GM12878 (cell line): ENCODE results near the gene NTN3. TPM values are rescaled to one million over a fixed set of nuclear protein-coding genes. Genes with fewer than 3 reads are reported as not detected.

Experiments
- ATAC-seq: fragments of 200-7000 bp; cut with Tn5 transposase; 3 replicates; pipeline ENCODE4 v1.9.1; 2020; ENCODE audit warnings: mild to moderate bottlenecking, moderate library complexity
- BruUV-seq: library from RNA; stranded (reverse); fragments of 400-500 nt; replicated peaks from 2 replicates; lab custom pipeline; 2021; lab: Mats Ljungman, UMichigan
- CTCF ChIA-PET: fragments of 300-600 bp; sonication (Branson Sonifier 250); formaldehyde crosslinking; extraction: SDS; loops from one replicate; lab custom pipeline; 2021; ENCODE audit warnings: inconsistent platforms; lab: Yijun Ruan, JAX
- POLR2A ChIA-PET: fragments of 350-600 bp; formaldehyde crosslinking; extraction: SDS; loops from one replicate; lab custom pipeline; 2021; ENCODE audit warnings: inconsistent platforms; lab: Charles Lee
- RAD21 ChIA-PET: fragments of 300-600 bp; sonication (Branson Sonifier 250); formaldehyde crosslinking; loops from one replicate; lab custom pipeline; 2023; ENCODE audit warnings: antibody characterized with exemption; ENCODE audit not compliant: unreplicated experiment; lab: Charles Lee
- SMC1A ChIA-PET: fragments of 300-600 bp; sonication (Branson Sonifier 250); formaldehyde crosslinking; loops from one replicate; lab custom pipeline; 2023; ENCODE audit not compliant: unreplicated experiment, uncharacterized antibody; lab: Charles Lee
- DNase-seq: peaks from one replicate; pipeline ENCODE4 v3.0.0-alpha.2; 2011; ENCODE audit warnings: low read depth, low spot score
- FAIRE-seq: peaks from 3 replicates; lab custom pipeline; 2011; peaks lifted over from hg19 to GRCh38; lab: Jason Lieb, UNC
- H2AFZ ChIP-seq: 2 replicates; pipeline ENCODE4 v1.6.0; 2011; ENCODE audit warnings: low read depth, low read length, control low read depth; ENCODE audit not compliant: control insufficient read depth
- H3K27ac ChIP-seq: 2 replicates; pipeline ENCODE4 v1.5.1; 2011; ENCODE audit warnings: control low read depth; ENCODE audit not compliant: control insufficient read depth, insufficient read depth
- H3K27me3 ChIP-seq, 2 experiments: replicated peaks in 1 of 2; 2 replicates each; pipeline versions ENCODE4 v1.6.0 to v1.6.1; 2011; ENCODE audit warnings: low read length in 1 of 2; ENCODE audit not compliant: control insufficient read depth in 2 of 2, insufficient read depth in 2 of 2
- H3K36me3 ChIP-seq, 2 experiments: 2 replicates each; pipeline ENCODE4 v1.5.1; 2011; ENCODE audit warnings: low read length in 1 of 2; ENCODE audit not compliant: control insufficient read depth in 2 of 2, insufficient read depth in 2 of 2
- H3K4me1 ChIP-seq: 2 replicates; pipeline ENCODE4 v1.6.1; 2011; ENCODE audit warnings: mild to moderate bottlenecking, low read length, moderate library complexity, mixed read lengths; ENCODE audit not compliant: control insufficient read depth, insufficient read depth
- H3K4me2 ChIP-seq: 2 replicates; pipeline ENCODE4 v1.6.0; 2011; ENCODE audit warnings: control low read depth; ENCODE audit not compliant: control insufficient read depth, insufficient read depth
- H3K4me3 ChIP-seq: fragments of 200-600 bp; sonication (generic); 2 replicates; pipeline ENCODE4 v1.5.1; 2016
- H3K79me2 ChIP-seq: 2 replicates; pipeline ENCODE4 v1.6.0; 2011; ENCODE audit warnings: low read length; ENCODE audit not compliant: control insufficient read depth, insufficient read depth
- H3K9ac ChIP-seq: 2 replicates; pipeline ENCODE4 v1.8.0; 2011; ENCODE audit warnings: low read length, control low read depth, mixed read lengths; ENCODE audit not compliant: control insufficient read depth, insufficient read depth
- H3K9me3 ChIP-seq: replicated peaks from 3 replicates; pipeline ENCODE4 v1.5.1; 2011; ENCODE audit warnings: mild to moderate bottlenecking, low read length; ENCODE audit not compliant: control insufficient read depth, insufficient read depth
- H4K20me1 ChIP-seq: 2 replicates; pipeline ENCODE4 v1.6.0; 2011; ENCODE audit not compliant: control insufficient read depth, insufficient read depth
- BACH1 ChIP-seq: fragments of 450-650 bp; IDR thresholded peaks from 2 replicates; pipeline ENCODE4 v1.6.1; 2017; ENCODE audit warnings: mild to moderate bottlenecking, borderline replicate concordance
- CBX3 ChIP-seq: fragments of 200-600 bp; sonication (generic); IDR thresholded peaks from 2 replicates; pipeline ENCODE4 v1.6.1; 2016; ENCODE audit warnings: low read depth, borderline replicate concordance
- RAD21 ChIP-seq: IDR thresholded peaks from 2 replicates; pipeline ENCODE4 v1.6.1; 2011; ENCODE audit warnings: mild to moderate bottlenecking, low read depth, low read length, moderate library complexity; ENCODE audit not compliant: insufficient read depth
- TCF3 ChIP-seq: IDR thresholded peaks from 2 replicates; pipeline ENCODE4 v1.6.1; 2012; ENCODE audit warnings: low read depth, mild to moderate bottlenecking, low read length, borderline replicate concordance; ENCODE audit not compliant: insufficient read depth
- YY1 ChIP-seq: IDR thresholded peaks from 2 replicates; pipeline ENCODE4 v1.6.1; 2011; ENCODE audit warnings: low read depth, mild to moderate bottlenecking, low read length
- WGBS: methylation state at CpG from one replicate; pipeline ENCODE4 v1.1.6; 2016; ENCODE audit warnings: low lambda C conversion rate; ENCODE audit not compliant: insufficient replicate concordance, insufficient coverage; ENCODE audit errors: missing lambda C conversion rate; 5-methylcytosine and 5-hydroxymethylcytosine counted together
- in situ Hi-C: fragments of 300-500 bp; cut with MboI; formaldehyde crosslinking; loops from 9 replicates; pipeline ENCODE4 v1.14.3; 2018; ENCODE audit warnings: mixed read lengths
- intact Hi-C: fragments of 100-400 bp; cut with micrococcal nuclease; formaldehyde crosslinking; loops from one replicate; pipeline ENCODE4 v1.14.2; 2022; ENCODE audit not compliant: unreplicated experiment
- polyA plus RNA-seq, 11 experiments: library from polyadenylated mRNA; depleted of rRNA in 4 of 11; unstranded in 6 of 11; stranded (reverse) in 5 of 11; fragments of >200 nt; fragmentation: Nextera tagmentation in 4 of 11; fragmentation: Illumina TruSeq in 1 of 11; extraction: Ambion mirVana in 4 of 11; extraction: Trizol in 1 of 11; gene quantifications; 1 replicate in 1 of 11; 2 replicates in 10 of 11; pipeline versions ENCODE4 v1.2.1 to v1.2.3, GENCODE V29; 2011 to 2016; ENCODE audit warnings: inconsistent platforms in 2 of 11, missing spikeins in 2 of 11, low read depth in 1 of 11
- total RNA-seq, 4 experiments: library from RNA; depleted of rRNA in 3 of 4; stranded (reverse); fragments of >200 nt in 3 of 4; fragmentation: Illumina TruSeq in 1 of 4; extraction: Trizol in 1 of 4; gene quantifications; 2 replicates each; pipeline versions ENCODE4 v1.2.1 to v1.2.3, GENCODE V29; 2013 to 2021
- TF ChIP-seq, protein P1 (sequence below): fragments of 450-650 bp; IDR thresholded peaks from 2 replicates; pipeline ENCODE4 v1.6.1; 2017; ENCODE audit warnings: low read depth, mild to moderate bottlenecking, moderate library complexity
- TF ChIP-seq, protein P2 (sequence below), 3 experiments: IDR thresholded peaks in 2 of 3; conservative IDR thresholded peaks in 1 of 3; 2 replicates each; pipeline ENCODE4 v1.5.1; 2011; ENCODE audit warnings: low read depth in 3 of 3, low read length in 3 of 3, mild to moderate bottlenecking in 3 of 3, control low read depth in 2 of 3, moderate library complexity in 2 of 3, inconsistent platforms in 1 of 3, mixed read lengths in 1 of 3; ENCODE audit not compliant: control insufficient read depth in 2 of 3, insufficient read depth in 1 of 3; ENCODE audit errors: extremely low read depth in 1 of 3

NTN3 gene
- total and polyA plus RNA-seq, 10 of the 15 experiments (the other 5 are each of a cell fraction or from before 2014, with no cell fraction given), result 0.04 TPM; not detected in 9

DNA sequence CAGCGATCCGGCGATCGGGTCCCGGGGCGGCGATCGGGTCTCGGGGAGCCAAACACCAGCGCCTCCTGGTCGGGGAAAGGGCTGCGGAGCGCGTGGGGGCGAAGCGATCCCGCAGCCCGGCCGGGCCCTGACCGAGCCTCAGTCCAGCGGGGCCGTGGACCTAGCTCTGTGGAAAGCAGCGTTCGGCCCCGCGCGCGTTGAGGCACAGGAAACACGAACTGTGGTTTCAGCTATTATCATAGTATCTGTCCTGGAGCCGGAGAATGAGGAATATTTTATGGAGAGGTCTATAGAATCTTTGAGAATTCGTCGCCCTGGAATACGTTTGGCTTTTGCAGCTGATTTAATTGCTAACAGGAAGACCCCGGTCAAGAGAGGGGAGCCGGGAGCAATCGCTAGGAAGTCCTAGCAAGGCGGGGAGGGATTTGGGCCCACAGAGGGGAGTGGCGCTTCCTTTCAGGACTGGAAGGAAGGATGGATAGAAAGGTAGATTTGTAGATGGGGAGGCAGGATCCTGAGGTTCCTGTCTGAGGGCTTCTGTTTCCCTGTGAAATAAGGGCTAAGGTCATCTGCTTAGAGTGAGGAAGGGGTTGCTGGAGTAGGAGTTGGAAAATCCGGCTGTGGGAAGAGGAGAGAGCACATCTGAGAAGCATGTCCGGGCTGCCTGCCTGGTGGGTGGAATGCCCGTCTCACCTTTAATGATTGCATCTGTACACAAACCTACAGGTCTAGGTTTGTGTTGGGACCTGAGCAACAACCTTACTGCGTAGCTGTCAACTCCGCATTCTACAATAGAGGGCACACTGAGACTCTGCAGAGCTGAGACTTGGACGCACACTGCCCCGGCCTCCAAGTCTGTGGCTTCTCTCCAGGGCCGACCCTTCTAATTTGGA, 41.1 kb upstream of the NTN3 start (continued):
- TF ChIP-seq, protein P1, sequence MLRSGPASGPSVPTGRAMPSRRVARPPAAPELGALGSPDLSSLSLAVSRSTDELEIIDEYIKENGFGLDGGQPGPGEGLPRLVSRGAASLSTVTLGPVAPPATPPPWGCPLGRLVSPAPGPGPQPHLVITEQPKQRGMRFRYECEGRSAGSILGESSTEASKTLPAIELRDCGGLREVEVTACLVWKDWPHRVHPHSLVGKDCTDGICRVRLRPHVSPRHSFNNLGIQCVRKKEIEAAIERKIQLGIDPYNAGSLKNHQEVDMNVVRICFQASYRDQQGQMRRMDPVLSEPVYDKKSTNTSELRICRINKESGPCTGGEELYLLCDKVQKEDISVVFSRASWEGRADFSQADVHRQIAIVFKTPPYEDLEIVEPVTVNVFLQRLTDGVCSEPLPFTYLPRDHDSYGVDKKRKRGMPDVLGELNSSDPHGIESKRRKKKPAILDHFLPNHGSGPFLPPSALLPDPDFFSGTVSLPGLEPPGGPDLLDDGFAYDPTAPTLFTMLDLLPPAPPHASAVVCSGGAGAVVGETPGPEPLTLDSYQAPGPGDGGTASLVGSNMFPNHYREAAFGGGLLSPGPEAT, result no peak
- TF ChIP-seq BACH1 (peak; percentile 25; the same call in 1 of the 2 replicates), TCF3 (no peak)

DNA sequence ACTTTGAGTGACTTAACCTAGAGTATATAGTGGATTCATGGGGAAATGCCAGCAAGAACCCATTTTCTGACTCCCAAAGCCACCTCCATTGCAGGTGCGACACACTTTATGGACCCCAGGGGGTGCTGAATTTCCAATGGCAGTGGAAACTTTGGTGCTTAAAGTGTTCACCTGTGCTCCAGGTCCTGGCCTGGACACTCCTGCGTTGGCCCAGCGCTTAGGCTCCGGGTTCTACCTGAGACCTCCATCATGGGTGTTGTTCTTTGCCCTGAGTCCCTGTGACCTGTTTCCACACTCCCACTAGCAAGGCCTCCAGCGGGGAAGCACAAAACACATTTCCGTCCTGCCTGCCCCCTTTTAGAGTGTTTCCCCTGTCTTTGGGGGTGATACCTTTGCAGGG, 38.8 kb upstream of the NTN3 start:
- ChIA-PET POLR2A (no interaction called here), CTCF (interaction anchor here (3.3 kb wide), 1 partner anchor 54 kb away, joined by 39 read pairs; no protein-coding TSS in a partner anchor), SMC1A (no interaction called here), RAD21 (no interaction called here)
- TF ChIP-seq YY1 (peak; percentile 46; the same call in 1 of the 2 replicates), CBX3 (no peak), RAD21 (0 out of 2 replicates have a peak, but pooled peaks have one; percentile 18)
- TF ChIP-seq, protein P2, sequence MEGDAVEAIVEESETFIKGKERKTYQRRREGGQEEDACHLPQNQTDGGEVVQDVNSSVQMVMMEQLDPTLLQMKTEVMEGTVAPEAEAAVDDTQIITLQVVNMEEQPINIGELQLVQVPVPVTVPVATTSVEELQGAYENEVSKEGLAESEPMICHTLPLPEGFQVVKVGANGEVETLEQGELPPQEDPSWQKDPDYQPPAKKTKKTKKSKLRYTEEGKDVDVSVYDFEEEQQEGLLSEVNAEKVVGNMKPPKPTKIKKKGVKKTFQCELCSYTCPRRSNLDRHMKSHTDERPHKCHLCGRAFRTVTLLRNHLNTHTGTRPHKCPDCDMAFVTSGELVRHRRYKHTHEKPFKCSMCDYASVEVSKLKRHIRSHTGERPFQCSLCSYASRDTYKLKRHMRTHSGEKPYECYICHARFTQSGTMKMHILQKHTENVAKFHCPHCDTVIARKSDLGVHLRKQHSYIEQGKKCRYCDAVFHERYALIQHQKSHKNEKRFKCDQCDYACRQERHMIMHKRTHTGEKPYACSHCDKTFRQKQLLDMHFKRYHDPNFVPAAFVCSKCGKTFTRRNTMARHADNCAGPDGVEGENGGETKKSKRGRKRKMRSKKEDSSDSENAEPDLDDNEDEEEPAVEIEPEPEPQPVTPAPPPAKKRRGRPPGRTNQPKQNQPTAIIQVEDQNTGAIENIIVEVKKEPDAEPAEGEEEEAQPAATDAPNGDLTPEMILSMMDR (IDR thresholded peaks at IDR 0.05 in 2 of 3, conservative IDR thresholded peaks at IDR 0.05 in 1 of 3; ENCODE audit: control insufficient read depth in 2 of 3, extremely low read depth in 1 of 3, insufficient read depth in 1 of 3, low read depth in 3 of 3, low read length in 3 of 3), result 0 out of 6 replicates have a peak, but pooled peaks of 1 of the 3 experiments have one; percentile 15
- FAIRE-seq (no peak), DNase-seq (no peak), ATAC-seq (no peak)
- in situ Hi-C loops, result loop anchor here (5.0 kb wide), 1 partner anchor 75 kb away; no protein-coding TSS in a partner anchor
- BruUV-seq, result no TSS peak
- no peak overlapping the region for H3K4me3 ChIP-seq
- no peaks in the 10 kb centered on the region for H3K27me3 ChIP-seq
- no peak overlapping the region for H3K9ac ChIP-seq
- H2AFZ ChIP-seq, result no peak overlapping the region
- 97% methylated on average over 6 of the region's 6 CpGs for WGBS
- intact Hi-C loops, result loop anchor here (2.0 kb wide), 1 partner anchor 69 kb away; no protein-coding TSS in a partner anchor
- H3K4me1 ChIP-seq, result peaks cover 6% of the 10 kb centered on the region
- H4K20me1 ChIP-seq, result no peaks in the 10 kb centered on the region
- H3K36me3 ChIP-seq, result peaks cover 26 to 28% of the 10 kb centered on the region in 2 experiments
- H3K9me3 ChIP-seq, result no peaks in the 10 kb centered on the region
- H3K79me2 ChIP-seq, result peaks cover 28% of the 10 kb centered on the region
- no peak overlapping the region for H3K27ac ChIP-seq
- H3K4me2 ChIP-seq, result no peak overlapping the region
